ENCODE results near the gene VPS54.

DNA sequence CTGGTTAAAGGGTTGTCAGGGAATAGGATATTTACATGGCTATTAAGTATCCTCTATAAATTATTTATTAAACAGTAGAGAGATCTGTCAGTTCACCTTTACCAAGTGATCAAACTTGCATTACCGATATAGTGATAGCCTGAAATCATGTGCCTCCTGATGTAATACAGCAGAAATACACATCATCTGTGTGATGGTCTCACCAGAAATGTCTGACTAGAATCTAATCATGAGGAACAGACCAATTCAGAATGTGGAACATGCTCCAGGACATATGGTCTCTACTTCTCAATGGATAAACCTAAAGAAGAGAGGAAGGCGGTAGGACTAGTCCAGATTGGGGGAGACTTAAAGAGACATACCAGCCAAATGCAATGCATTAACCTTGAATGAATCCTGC, 6.2 kb downstream of the VPS54 start:
- TF ChIP-seq, protein P1, sequence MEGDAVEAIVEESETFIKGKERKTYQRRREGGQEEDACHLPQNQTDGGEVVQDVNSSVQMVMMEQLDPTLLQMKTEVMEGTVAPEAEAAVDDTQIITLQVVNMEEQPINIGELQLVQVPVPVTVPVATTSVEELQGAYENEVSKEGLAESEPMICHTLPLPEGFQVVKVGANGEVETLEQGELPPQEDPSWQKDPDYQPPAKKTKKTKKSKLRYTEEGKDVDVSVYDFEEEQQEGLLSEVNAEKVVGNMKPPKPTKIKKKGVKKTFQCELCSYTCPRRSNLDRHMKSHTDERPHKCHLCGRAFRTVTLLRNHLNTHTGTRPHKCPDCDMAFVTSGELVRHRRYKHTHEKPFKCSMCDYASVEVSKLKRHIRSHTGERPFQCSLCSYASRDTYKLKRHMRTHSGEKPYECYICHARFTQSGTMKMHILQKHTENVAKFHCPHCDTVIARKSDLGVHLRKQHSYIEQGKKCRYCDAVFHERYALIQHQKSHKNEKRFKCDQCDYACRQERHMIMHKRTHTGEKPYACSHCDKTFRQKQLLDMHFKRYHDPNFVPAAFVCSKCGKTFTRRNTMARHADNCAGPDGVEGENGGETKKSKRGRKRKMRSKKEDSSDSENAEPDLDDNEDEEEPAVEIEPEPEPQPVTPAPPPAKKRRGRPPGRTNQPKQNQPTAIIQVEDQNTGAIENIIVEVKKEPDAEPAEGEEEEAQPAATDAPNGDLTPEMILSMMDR (IDR thresholded peaks at IDR 0.05) = no peak
- TF ChIP-seq EP300 (IDR thresholded peaks at IDR 0.05; ENCODE audit: low read depth) = no peak
- no peak for TF ChIP-seq POLR2A (IDR thresholded peaks at IDR 0.05)
- no peak for TF ChIP-seq POLR2AphosphoS5 (IDR thresholded peaks at IDR 0.05)
